Measurements from ENCODE around the gene SLC25A21.

Gene SLC25A21

DNA sequence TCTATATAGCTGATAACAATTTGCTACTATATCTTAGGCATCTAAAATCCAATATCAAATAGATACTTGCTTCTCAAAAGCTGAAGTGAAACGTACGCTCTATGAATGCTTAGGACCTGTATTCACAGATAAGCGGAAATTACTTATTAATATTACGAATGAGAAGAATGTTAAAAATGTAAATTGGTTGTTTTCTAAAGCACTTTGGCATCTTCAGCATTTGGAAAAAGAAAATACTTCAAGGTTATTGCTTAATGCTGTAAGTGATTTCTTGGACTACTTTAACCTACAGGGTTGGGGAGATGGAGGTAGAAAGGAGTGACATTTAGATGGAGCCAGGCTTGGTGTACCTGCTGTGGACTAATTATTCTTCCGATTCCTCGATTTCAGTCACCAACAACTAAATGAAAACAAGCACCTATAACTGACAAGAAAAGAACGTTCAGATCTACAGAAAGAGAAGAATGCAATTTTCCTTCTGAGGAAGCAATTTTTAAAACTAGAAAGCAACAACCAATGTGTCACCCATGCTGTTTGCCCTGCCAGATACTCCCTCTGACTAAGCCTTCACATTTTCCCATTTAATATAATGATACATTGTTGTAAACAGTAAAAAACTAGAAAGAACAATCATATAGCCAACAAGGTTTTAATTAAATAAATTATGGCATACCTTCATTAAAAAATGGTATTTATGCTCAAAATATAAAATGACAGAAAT lies 49.3 kb downstream of the SLC25A21 start:
- no peaks in the 10 kb centered on the region for H3K27me3 ChIP-seq (ENCODE audit: control insufficient read depth, insufficient read depth, low read length)
- no peaks in the 10 kb centered on the region for H3K4me1 ChIP-seq (ENCODE audit: control insufficient read depth, insufficient read depth, low read length)

GRCh38 chr14:37122288-37122687 lies 50.1 kb downstream of the SLC25A21 start:
- Histone ChIP-seq H3K27me3 (ENCODE audit: control insufficient read depth, insufficient read depth, low read length) (no peaks in the 10 kb centered on the region), H3K4me1 (ENCODE audit: control insufficient read depth, insufficient read depth, low read length) (no peaks in the 10 kb centered on the region), H3K27ac (ENCODE audit: low read length) (no peak overlapping the region), H3K9me3 (ENCODE audit: control insufficient read depth, insufficient read depth, low read length) (no peaks in the 10 kb centered on the region), H3K4me3 (ENCODE audit: low read length) (no peak overlapping the region), H3K36me3 (ENCODE audit: control insufficient read depth, insufficient read depth, low read length) (no peaks in the 10 kb centered on the region)
- DNase-seq (ENCODE audit: low read depth, low spot score), result no peak
- WGBS (ENCODE audit: insufficient coverage, insufficient read length), result no CpG with 5 or more reads among the region's 3 CpGs

More for the DNA sequence above, 49.3 kb downstream of the SLC25A21 start:
- DNase-seq (ENCODE audit: low read depth, low spot score), result no peak
- Histone ChIP-seq H3K36me3 (ENCODE audit: control insufficient read depth, insufficient read depth, low read length) (no peaks in the 10 kb centered on the region), H3K4me3 (ENCODE audit: low read length) (no peak overlapping the region), H3K9me3 (ENCODE audit: control insufficient read depth, insufficient read depth, low read length) (no peaks in the 10 kb centered on the region), H3K27ac (ENCODE audit: low read length) (no peak overlapping the region)
- 100% methylated on average over 4 of the region's 7 CpGs for WGBS (ENCODE audit: insufficient coverage, insufficient read length)

GRCh38 chr14:37118673-37119366 lies 53.6 kb downstream of the SLC25A21 start:
- no peaks in the 10 kb centered on the region for H3K27me3 ChIP-seq (ENCODE audit: control insufficient read depth, insufficient read depth, low read length)
- H3K36me3 ChIP-seq (ENCODE audit: control insufficient read depth, insufficient read depth, low read length), result no peaks in the 10 kb centered on the region
- H3K4me1 ChIP-seq (ENCODE audit: control insufficient read depth, insufficient read depth, low read length), result no peaks in the 10 kb centered on the region
- no peaks in the 10 kb centered on the region for H3K9me3 ChIP-seq (ENCODE audit: control insufficient read depth, insufficient read depth, low read length)
- no peak overlapping the region for H3K27ac ChIP-seq (ENCODE audit: low read length)
- DNase-seq (ENCODE audit: low read depth, low spot score), result no peak
- H3K4me3 ChIP-seq (ENCODE audit: low read length), result no peak overlapping the region
- WGBS (ENCODE audit: insufficient coverage, insufficient read length), result no CpG with 5 or more reads among the region's 4 CpGs

DNA sequence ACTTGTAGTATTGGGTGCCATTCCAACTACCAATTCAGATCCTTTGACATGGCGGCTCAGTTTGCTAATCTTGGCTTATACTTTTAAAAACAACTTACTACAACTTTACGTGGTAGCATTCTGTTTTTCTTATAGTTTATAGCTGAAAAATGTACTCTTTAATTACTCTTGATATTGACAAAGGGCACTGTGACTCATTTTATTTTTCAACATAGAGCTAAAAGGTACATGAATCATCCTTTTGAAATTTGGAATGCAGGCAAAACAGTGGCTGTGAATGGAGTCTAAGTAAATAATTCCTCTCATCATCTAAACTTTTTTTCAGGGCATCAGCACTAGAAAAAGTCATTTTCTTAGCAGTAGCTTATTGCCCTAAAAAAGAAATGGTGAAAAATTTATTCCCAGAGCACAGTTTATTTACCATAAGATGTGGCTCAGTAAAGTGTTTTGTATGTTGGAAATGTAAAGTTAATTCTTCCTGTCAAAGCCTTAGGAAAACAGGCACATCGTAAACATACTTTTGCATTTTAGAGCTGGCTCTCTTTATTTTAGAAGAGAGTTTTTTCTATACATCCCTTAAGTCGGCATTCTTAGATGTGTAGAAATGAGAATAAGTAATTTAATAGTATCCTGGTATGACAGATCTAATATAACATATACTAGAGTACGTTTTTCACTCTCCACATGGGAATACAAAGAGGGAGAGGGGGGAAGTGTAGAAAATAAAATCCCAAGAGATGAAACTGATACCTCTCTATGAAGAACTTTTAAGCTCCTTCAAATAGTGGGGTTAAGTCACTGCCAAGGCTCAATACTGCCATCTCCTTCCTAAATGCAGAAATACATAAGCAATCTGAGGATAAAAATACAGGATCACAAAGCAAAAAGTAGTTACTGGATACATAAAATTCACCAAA lies 55.2 kb downstream of the SLC25A21 start:
- H3K4me1 ChIP-seq (ENCODE audit: control insufficient read depth, insufficient read depth, low read length), result no peaks in the 10 kb centered on the region

DNA sequence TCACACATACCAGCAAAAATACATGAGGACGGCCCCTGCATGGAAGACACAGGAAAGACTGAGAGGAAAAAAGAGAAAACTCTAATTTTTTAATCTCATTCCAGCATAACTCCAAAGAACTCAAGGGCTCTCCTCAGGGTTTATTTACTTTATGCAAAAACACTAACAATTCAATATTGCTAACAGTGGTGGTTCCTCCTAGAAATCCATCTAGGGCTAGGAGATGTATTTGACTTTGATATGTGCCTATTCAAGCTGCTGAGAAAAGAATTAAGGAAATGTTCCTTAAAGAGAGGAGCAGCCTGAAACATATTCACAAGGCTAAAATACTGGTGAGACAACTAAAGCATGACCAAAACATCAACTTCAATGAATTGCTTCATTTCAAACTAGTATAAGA lies 57.0 kb downstream of the SLC25A21 start:
- WGBS (ENCODE audit: insufficient coverage, insufficient read length), result no CpG with 5 or more reads among the region's 1 CpG
- H3K27ac ChIP-seq (ENCODE audit: low read length), result no peak overlapping the region
- no peaks in the 10 kb centered on the region for H3K27me3 ChIP-seq (ENCODE audit: control insufficient read depth, insufficient read depth, low read length)
- no peaks in the 10 kb centered on the region for H3K36me3 ChIP-seq (ENCODE audit: control insufficient read depth, insufficient read depth, low read length)
- H3K9me3 ChIP-seq (ENCODE audit: control insufficient read depth, insufficient read depth, low read length), result no peaks in the 10 kb centered on the region
- H3K4me3 ChIP-seq (ENCODE audit: low read length), result no peak overlapping the region
- no peaks in the 10 kb centered on the region for H3K4me1 ChIP-seq (ENCODE audit: control insufficient read depth, insufficient read depth, low read length)
- DNase-seq (ENCODE audit: low read depth, low spot score), result no peak

More for the DNA sequence above, 55.2 kb downstream of the SLC25A21 start:
- Histone ChIP-seq H3K27ac (ENCODE audit: low read length) (no peak overlapping the region), H3K36me3 (ENCODE audit: control insufficient read depth, insufficient read depth, low read length) (no peaks in the 10 kb centered on the region), H3K9me3 (ENCODE audit: control insufficient read depth, insufficient read depth, low read length) (no peaks in the 10 kb centered on the region), H3K4me3 (ENCODE audit: low read length) (no peak overlapping the region), H3K27me3 (ENCODE audit: control insufficient read depth, insufficient read depth, low read length) (no peaks in the 10 kb centered on the region)
- WGBS (ENCODE audit: insufficient coverage, insufficient read length), result no CpG with 5 or more reads among the region's 5 CpGs
- DNase-seq (ENCODE audit: low read depth, low spot score), result no peak

DNA sequence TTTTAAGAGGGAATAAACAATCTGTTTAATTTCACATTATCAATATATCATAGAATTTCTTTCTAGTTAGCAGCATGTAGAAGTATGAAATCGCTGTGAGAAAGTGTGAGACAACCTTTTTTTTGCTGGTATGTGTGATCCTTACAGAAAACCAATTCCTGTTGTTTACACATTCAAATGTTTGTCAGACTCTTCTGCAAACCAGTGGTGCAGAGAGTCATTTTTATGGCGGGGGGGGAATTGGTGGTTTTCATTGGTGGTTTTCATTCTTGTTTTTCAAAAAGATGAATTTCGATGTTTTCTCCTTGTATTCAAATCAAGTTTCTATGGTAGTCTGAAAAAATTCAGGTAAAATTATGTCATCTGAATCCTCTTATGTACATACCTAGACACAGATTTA lies 57.8 kb downstream of the SLC25A21 start:
- Histone ChIP-seq H3K27me3 (ENCODE audit: control insufficient read depth, insufficient read depth, low read length) (no peaks in the 10 kb centered on the region), H3K27ac (ENCODE audit: low read length) (no peak overlapping the region), H3K4me3 (ENCODE audit: low read length) (no peak overlapping the region), H3K36me3 (ENCODE audit: control insufficient read depth, insufficient read depth, low read length) (no peaks in the 10 kb centered on the region), H3K4me1 (ENCODE audit: control insufficient read depth, insufficient read depth, low read length) (no peaks in the 10 kb centered on the region), H3K9me3 (ENCODE audit: control insufficient read depth, insufficient read depth, low read length) (no peaks in the 10 kb centered on the region)
- DNase-seq (ENCODE audit: low read depth, low spot score), result no peak
- WGBS (ENCODE audit: insufficient coverage, insufficient read length), result no CpG with 5 or more reads among the region's 3 CpGs

GRCh38 chr14:37114002-37114401 lies 58.4 kb downstream of the SLC25A21 start:
- Histone ChIP-seq H3K27ac (ENCODE audit: low read length) (no peak overlapping the region), H3K9me3 (ENCODE audit: control insufficient read depth, insufficient read depth, low read length) (no peaks in the 10 kb centered on the region), H3K4me3 (ENCODE audit: low read length) (no peak overlapping the region), H3K27me3 (ENCODE audit: control insufficient read depth, insufficient read depth, low read length) (no peaks in the 10 kb centered on the region), H3K36me3 (ENCODE audit: control insufficient read depth, insufficient read depth, low read length) (no peaks in the 10 kb centered on the region), H3K4me1 (ENCODE audit: control insufficient read depth, insufficient read depth, low read length) (no peaks in the 10 kb centered on the region)
- no peak for DNase-seq (ENCODE audit: low read depth, low spot score)
- WGBS (ENCODE audit: insufficient coverage, insufficient read length), result no CpG with 5 or more reads among the region's 3 CpGs

DNA sequence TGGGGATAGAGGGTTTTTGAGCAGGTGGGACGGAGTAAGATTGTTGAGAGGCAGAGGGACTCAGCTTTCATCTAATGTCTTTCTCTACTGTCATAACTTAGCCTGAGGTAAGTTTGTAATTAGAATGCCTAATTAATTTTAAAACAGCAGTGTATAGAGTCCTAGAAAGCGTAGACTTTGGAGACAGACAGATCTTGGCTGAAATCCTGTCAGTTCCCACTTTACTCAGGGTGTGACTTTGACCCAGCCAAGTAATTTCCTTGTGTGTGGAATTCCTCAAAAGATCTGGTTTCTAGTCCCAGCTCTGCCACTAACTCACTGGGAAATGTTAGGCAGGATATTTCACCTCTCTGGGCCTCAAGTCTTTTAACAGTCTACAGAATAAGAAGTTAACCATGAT lies 74.3 kb downstream of the SLC25A21 start:
- H3K27me3 ChIP-seq (ENCODE audit: control insufficient read depth, insufficient read depth, low read length), result no peaks in the 10 kb centered on the region
- no peak overlapping the region for H3K27ac ChIP-seq (ENCODE audit: low read length)
- no peak for DNase-seq (ENCODE audit: low read depth, low spot score)
- no CpG with 5 or more reads among the region's 2 CpGs for WGBS (ENCODE audit: insufficient coverage, insufficient read length)
- no peak overlapping the region for H3K4me3 ChIP-seq (ENCODE audit: low read length)
- no peaks in the 10 kb centered on the region for H3K4me1 ChIP-seq (ENCODE audit: control insufficient read depth, insufficient read depth, low read length)
- H3K9me3 ChIP-seq (ENCODE audit: control insufficient read depth, insufficient read depth, low read length), result no peaks in the 10 kb centered on the region
- no peaks in the 10 kb centered on the region for H3K36me3 ChIP-seq (ENCODE audit: control insufficient read depth, insufficient read depth, low read length)

- H3K4me3 ChIP-seq (ENCODE audit: low read length), result no peak overlapping the region
- no peaks in the 10 kb centered on the region for H3K36me3 ChIP-seq (ENCODE audit: control insufficient read depth, insufficient read depth, low read length)
- no peak overlapping the region for H3K27ac ChIP-seq (ENCODE audit: low read length)
- no peaks in the 10 kb centered on the region for H3K27me3 ChIP-seq (ENCODE audit: control insufficient read depth, insufficient read depth, low read length)
- WGBS (ENCODE audit: insufficient coverage, insufficient read length), result no CpG with 5 or more reads among the region's 2 CpGs
- no peak for DNase-seq (ENCODE audit: low read depth, low spot score)
- H3K4me1 ChIP-seq (ENCODE audit: control insufficient read depth, insufficient read depth, low read length), result no peaks in the 10 kb centered on the region
- no peaks in the 10 kb centered on the region for H3K9me3 ChIP-seq (ENCODE audit: control insufficient read depth, insufficient read depth, low read length)
Measured at GRCh38 chr14:37094502-37094901, 77.9 kb downstream of the SLC25A21 start.

DNA sequence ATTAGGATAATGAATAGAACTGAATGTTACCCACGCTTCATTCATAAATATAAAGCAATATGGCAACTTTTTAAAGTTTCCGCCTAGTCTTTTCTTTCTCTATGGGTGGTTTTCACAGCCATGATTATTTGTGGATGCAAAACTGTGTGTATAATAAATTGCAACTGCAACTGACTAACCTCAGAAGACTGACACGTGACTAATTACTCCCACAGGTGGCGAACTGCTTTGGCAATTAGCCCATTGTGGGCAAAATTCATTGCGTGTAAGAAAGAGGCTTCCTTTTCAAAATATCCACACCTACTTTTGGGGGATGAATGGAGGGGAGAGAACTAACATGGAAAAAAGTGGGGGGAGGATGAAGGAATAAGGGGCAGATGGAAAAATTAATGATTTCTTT lies 79.0 kb downstream of the SLC25A21 start:
- DNase-seq (ENCODE audit: low read depth, low spot score), result no peak
- Histone ChIP-seq H3K27me3 (ENCODE audit: control insufficient read depth, insufficient read depth, low read length) (no peaks in the 10 kb centered on the region), H3K4me1 (ENCODE audit: control insufficient read depth, insufficient read depth, low read length) (no peaks in the 10 kb centered on the region), H3K36me3 (ENCODE audit: control insufficient read depth, insufficient read depth, low read length) (no peaks in the 10 kb centered on the region), H3K9me3 (ENCODE audit: control insufficient read depth, insufficient read depth, low read length) (no peaks in the 10 kb centered on the region), H3K4me3 (ENCODE audit: low read length) (no peak overlapping the region), H3K27ac (ENCODE audit: low read length) (no peak overlapping the region)
- no CpG with 5 or more reads among the region's 5 CpGs for WGBS (ENCODE audit: insufficient coverage, insufficient read length)
